Neutrophil (primary cell): Measurements from ENCODE around the gene MTREX.
"Not testable (repeated sequence)": the region's sequence is repeated elsewhere in the genome, so short reads cannot be mapped to it uniquely, and the experiment has no call there.

Experiments used
- H3K27ac ChIP-seq: fragments of 200-600 bp; sonication (generic); 2 replicates; pipeline ENCODE4 v1.5.1; 2016; ENCODE audit warnings: mild to moderate bottlenecking, moderate library complexity
- H3K27me3 ChIP-seq: fragments of 200-600 bp; sonication (generic); 2 replicates; pipeline ENCODE4 v1.6.0; 2016; ENCODE audit warnings: mild to moderate bottlenecking
- H3K36me3 ChIP-seq: fragments of 200-600 bp; sonication (generic); 2 replicates; pipeline ENCODE4 v1.5.1; 2017
- H3K4me1 ChIP-seq, 2 experiments: fragments of 200-600 bp in 1 of 2; sonication (generic) in 1 of 2; 1 replicate in 1 of 2; 2 replicates in 1 of 2; pipeline versions ENCODE4 v1.5.1 to v1.6.1; 2013 to 2016; ENCODE audit warnings: low read depth in 1 of 2, low read length in 1 of 2, mild to moderate bottlenecking in 1 of 2, moderate library complexity in 1 of 2; ENCODE audit not compliant: control insufficient read depth in 1 of 2, insufficient read depth in 1 of 2
- H3K4me3 ChIP-seq, 2 experiments: fragments of 200-600 bp in 1 of 2; sonication (generic) in 1 of 2; 1 replicate in 1 of 2; 2 replicates in 1 of 2; pipeline ENCODE4 v1.5.1; 2013 to 2016; ENCODE audit warnings: low read depth in 1 of 2, low read length in 1 of 2, mild to moderate bottlenecking in 1 of 2, moderate library complexity in 1 of 2
- H3K9me3 ChIP-seq: fragments of 200-600 bp; sonication (generic); 2 replicates; pipeline ENCODE4 v1.5.1; 2016
- CTCF ChIP-seq: fragments of 200-600 bp; sonication (generic); IDR thresholded peaks from 2 replicates; pipeline ENCODE4 v1.5.1; 2016; ENCODE audit warnings: antibody characterized with exemption

The MTREX gene

GRCh38 chr5:55316837-55317236 lies 9.0 kb downstream of the MTREX start:
- no peaks in the 10 kb centered on the region for H3K36me3 ChIP-seq
- H3K27ac ChIP-seq: no peak overlapping the region
- no peak for TF ChIP-seq CTCF
- H3K9me3 ChIP-seq: no peaks in the 10 kb centered on the region
- H3K4me1 ChIP-seq: peaks cover 13 to 17% of the 10 kb centered on the region in 2 experiments
- no peak overlapping the region for H3K4me3 ChIP-seq
- H3K27me3 ChIP-seq: no peaks in the 10 kb centered on the region

GRCh38 chr5:55318237-55318636 lies 10.4 kb downstream of the MTREX start:
- not testable (repeated sequence) for H3K27ac ChIP-seq, H3K36me3 ChIP-seq, H3K4me3 ChIP-seq, H3K27me3 ChIP-seq, H3K9me3 ChIP-seq
- H3K4me1 ChIP-seq: peaks cover 13 to 17% of the 10 kb centered on the region in 2 experiments

- no peak for TF ChIP-seq CTCF
- Histone ChIP-seq H3K36me3 (peaks cover 7% of the 10 kb centered on the region), H3K27ac (no peak overlapping the region), H3K27me3 (no peaks in the 10 kb centered on the region), H3K4me3 (no peak overlapping the region), H3K9me3 (no peaks in the 10 kb centered on the region), H3K4me1 (peaks cover 11 to 13% of the 10 kb centered on the region in 2 experiments)
These were observed 11.7 kb downstream of the MTREX start for GRCh38 chr5:55319491-55319890.

GRCh38 chr5:55320571-55320970 lies 12.8 kb downstream of the MTREX start:
- Histone ChIP-seq H3K4me1 (peaks cover 5 to 8% of the 10 kb centered on the region in 2 experiments), H3K27ac (no peak overlapping the region), H3K4me3 (no peak overlapping the region), H3K9me3 (no peaks in the 10 kb centered on the region), H3K27me3 (no peaks in the 10 kb centered on the region), H3K36me3 (peaks cover 13% of the 10 kb centered on the region)
- TF ChIP-seq CTCF: no peak

- Histone ChIP-seq H3K9me3 (no peaks in the 10 kb centered on the region), H3K27ac (no peak overlapping the region), H3K4me1 (no peaks in the 10 kb centered on the region), H3K27me3 (no peaks in the 10 kb centered on the region), H3K4me3 (no peak overlapping the region), H3K36me3 (peaks cover 25% of the 10 kb centered on the region)
- TF ChIP-seq CTCF: no peak
These were observed 16.2 kb downstream of the MTREX start for GRCh38 chr5:55324006-55324405.

- no peak for TF ChIP-seq CTCF
- H3K27ac ChIP-seq: no peak overlapping the region
- no peak overlapping the region for H3K4me3 ChIP-seq
- peaks cover 26% of the 10 kb centered on the region for H3K36me3 ChIP-seq
- H3K9me3 ChIP-seq: no peaks in the 10 kb centered on the region
- H3K27me3 ChIP-seq: no peaks in the 10 kb centered on the region
- no peaks in the 10 kb centered on the region for H3K4me1 ChIP-seq
These were observed 17.1 kb downstream of the MTREX start for GRCh38 chr5:55324815-55325418.
